Measurements from ENCODE around the gene CYP27A1.

DNA sequence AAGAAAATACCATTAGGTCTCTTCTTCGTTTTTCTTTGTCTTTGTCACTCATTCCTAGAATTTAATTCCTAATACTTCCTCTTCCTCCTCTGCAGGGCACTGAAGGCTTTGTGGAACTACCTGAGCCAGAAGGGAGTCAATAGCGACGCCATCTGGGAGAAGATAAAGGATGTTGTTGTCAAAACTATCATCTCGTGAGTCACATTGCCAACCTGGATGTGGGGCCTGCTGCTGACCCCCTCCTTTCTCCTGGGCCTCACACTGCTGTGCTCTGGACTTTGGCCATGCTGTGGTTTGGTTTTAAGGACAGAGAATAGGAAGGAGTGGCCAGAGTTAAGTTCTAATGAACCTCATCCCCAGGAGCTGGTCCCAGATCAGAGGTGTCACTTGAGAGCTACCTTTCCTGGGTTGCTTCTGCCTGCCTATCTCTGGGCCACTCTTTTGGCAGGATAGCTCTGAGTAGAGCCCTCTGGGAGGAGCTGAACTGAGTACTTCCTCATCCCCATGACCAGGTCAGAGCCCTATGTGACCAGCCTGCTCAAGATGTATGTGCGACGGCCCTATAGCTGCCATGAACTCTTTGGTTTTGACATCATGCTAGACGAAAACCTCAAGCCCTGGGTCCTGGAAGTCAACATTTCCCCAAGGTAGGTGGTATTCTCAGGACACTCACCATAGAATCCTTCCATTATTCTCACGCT, 33.1 kb upstream of the CYP27A1 start:
- TF ChIP-seq, protein P1, sequence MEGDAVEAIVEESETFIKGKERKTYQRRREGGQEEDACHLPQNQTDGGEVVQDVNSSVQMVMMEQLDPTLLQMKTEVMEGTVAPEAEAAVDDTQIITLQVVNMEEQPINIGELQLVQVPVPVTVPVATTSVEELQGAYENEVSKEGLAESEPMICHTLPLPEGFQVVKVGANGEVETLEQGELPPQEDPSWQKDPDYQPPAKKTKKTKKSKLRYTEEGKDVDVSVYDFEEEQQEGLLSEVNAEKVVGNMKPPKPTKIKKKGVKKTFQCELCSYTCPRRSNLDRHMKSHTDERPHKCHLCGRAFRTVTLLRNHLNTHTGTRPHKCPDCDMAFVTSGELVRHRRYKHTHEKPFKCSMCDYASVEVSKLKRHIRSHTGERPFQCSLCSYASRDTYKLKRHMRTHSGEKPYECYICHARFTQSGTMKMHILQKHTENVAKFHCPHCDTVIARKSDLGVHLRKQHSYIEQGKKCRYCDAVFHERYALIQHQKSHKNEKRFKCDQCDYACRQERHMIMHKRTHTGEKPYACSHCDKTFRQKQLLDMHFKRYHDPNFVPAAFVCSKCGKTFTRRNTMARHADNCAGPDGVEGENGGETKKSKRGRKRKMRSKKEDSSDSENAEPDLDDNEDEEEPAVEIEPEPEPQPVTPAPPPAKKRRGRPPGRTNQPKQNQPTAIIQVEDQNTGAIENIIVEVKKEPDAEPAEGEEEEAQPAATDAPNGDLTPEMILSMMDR (IDR thresholded peaks at IDR 0.05): no peak
- no peak for TF ChIP-seq POLR2A (IDR thresholded peaks at IDR 0.05)
